Type B pancreatic cell (in vitro differentiated cells): ENCODE data around the gene B2M. TPM values are rescaled to one million over a fixed set of nuclear protein-coding genes. Genes with fewer than 3 reads are reported as not detected.

Experiments
- DNase-seq: peaks from one replicate; pipeline ENCODE4 v3.0.0; 2021; ENCODE audit warnings: mixed read lengths; ENCODE audit not compliant: unreplicated experiment; ENCODE audit errors: extremely low spot score
- H3K27ac Mint-ChIP-seq: 2 replicates; pipeline ENCODE4 v1.8.0; 2021; ENCODE audit warnings: mild to moderate bottlenecking, mixed read lengths
- H3K27me3 Mint-ChIP-seq: 2 replicates; pipeline ENCODE4 v1.8.0; 2021; ENCODE audit warnings: mixed read lengths
- H3K36me3 Mint-ChIP-seq: 2 replicates; pipeline ENCODE4 v1.8.0; 2021; ENCODE audit warnings: mixed read lengths
- H3K4me1 Mint-ChIP-seq: one replicate; pipeline ENCODE4 v1.8.0; 2021; ENCODE audit warnings: mixed read lengths; ENCODE audit not compliant: unreplicated experiment
- H3K4me3 Mint-ChIP-seq: 2 replicates; pipeline ENCODE4 v1.8.0; 2021; ENCODE audit warnings: mild to moderate bottlenecking, mixed read lengths
- H3K9me3 Mint-ChIP-seq: 2 replicates; pipeline ENCODE4 v1.8.0; 2021; ENCODE audit warnings: mixed read lengths
- total RNA-seq: library from RNA; stranded (reverse); gene quantifications from 2 replicates; pipeline ENCODE4 v1.2.1, GENCODE V29; 2021; ENCODE audit warnings: low replicate concordance
- TF ChIP-seq, protein P1 (sequence below): fragments of 200-600 bp; sonication (generic); conservative IDR thresholded peaks from 2 replicates; pipeline ENCODE4 v1.5.0; 2021; ENCODE audit warnings: antibody characterized with exemption, mild to moderate bottlenecking

Gene B2M
- total RNA-seq, 1 donor from 2014 or later, result 400 TPM

DNA sequence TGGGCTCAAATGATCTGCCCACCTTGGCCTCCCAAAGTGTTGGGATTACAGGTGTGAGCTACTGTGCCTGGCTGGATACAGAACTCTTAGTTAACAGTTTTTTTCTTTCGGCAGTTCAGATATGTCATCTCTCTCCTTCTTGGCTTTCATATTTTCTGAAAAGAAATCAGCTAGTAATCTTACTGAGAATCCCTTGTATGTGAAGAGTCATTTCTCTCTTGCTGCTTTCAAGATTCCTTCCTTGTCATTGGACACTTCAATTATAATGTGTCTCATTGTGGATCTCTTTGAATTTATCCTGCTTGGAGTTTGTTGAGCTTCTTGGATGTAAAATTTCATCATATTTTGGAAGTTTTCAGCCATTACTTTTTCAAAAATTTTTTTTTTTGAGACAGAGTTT is 42.0 kb downstream of the B2M start:
- no peak for DNase-seq
- H3K36me3 Mint-ChIP-seq, result no peaks in the 10 kb centered on the region
- peaks cover 5% of the 10 kb centered on the region for H3K9me3 Mint-ChIP-seq
- H3K27ac Mint-ChIP-seq, result no peak overlapping the region
- TF ChIP-seq, protein P1, sequence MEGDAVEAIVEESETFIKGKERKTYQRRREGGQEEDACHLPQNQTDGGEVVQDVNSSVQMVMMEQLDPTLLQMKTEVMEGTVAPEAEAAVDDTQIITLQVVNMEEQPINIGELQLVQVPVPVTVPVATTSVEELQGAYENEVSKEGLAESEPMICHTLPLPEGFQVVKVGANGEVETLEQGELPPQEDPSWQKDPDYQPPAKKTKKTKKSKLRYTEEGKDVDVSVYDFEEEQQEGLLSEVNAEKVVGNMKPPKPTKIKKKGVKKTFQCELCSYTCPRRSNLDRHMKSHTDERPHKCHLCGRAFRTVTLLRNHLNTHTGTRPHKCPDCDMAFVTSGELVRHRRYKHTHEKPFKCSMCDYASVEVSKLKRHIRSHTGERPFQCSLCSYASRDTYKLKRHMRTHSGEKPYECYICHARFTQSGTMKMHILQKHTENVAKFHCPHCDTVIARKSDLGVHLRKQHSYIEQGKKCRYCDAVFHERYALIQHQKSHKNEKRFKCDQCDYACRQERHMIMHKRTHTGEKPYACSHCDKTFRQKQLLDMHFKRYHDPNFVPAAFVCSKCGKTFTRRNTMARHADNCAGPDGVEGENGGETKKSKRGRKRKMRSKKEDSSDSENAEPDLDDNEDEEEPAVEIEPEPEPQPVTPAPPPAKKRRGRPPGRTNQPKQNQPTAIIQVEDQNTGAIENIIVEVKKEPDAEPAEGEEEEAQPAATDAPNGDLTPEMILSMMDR, result no peak
- H3K4me1 Mint-ChIP-seq, result no peaks in the 10 kb centered on the region
- peaks cover 16% of the 10 kb centered on the region for H3K27me3 Mint-ChIP-seq
- H3K4me3 Mint-ChIP-seq, result no peak overlapping the region

DNA sequence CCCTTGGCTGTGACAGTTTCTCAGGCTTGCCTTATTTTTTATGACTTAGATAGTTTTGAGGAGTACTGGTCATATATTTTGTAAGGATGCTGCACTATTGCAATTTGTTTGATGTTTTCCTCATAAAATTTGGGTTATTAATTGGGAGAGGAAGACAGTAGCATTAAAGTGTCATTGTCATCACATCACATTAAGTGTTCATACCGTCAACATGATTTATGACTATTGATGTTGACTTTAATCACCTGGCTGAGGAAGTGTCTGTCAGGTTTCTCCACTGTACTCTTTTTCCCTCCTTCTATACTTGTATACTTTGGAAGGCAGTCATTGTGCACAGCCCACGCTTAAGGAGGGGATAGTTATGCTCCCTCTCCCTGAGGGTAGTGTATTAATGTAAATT is 51.9 kb downstream of the B2M start:
- Mint-ChIP-seq H3K9me3 (no peaks in the 10 kb centered on the region), H3K27me3 (peaks cover 16% of the 10 kb centered on the region), H3K36me3 (no peaks in the 10 kb centered on the region)

DNA sequence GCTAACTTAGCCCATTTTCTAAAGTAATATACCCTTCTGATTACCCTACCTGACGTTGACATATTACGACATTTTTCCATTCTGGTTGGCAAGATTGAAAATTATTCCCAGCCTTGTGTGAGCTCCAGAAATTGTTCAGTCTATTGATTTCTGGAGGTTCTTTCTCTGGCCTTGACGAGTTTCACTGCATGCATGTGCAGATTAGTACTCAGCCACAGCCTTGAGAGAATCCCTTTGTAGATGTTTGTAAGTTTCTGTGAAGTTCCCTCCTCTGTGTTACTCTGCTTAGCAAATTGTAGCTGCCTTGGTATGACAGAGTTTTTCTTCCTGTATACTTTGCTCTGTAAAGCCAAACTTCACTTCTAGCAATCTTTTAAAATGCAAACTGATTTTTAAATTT is 52.5 kb downstream of the B2M start:
- no peak for DNase-seq
- Mint-ChIP-seq H3K9me3 (no peaks in the 10 kb centered on the region), H3K27ac (no peak overlapping the region), H3K4me3 (no peak overlapping the region), H3K36me3 (no peaks in the 10 kb centered on the region), H3K27me3 (peaks cover 12% of the 10 kb centered on the region), H3K4me1 (no peaks in the 10 kb centered on the region)
- TF ChIP-seq, protein P1, result no peak

More for the DNA sequence above, 51.9 kb downstream of the B2M start:
- H3K4me3 Mint-ChIP-seq, result no peak overlapping the region
- H3K27ac Mint-ChIP-seq, result no peak overlapping the region
- no peak for DNase-seq
- no peaks in the 10 kb centered on the region for H3K4me1 Mint-ChIP-seq
- TF ChIP-seq, protein P1, result no peak

DNA sequence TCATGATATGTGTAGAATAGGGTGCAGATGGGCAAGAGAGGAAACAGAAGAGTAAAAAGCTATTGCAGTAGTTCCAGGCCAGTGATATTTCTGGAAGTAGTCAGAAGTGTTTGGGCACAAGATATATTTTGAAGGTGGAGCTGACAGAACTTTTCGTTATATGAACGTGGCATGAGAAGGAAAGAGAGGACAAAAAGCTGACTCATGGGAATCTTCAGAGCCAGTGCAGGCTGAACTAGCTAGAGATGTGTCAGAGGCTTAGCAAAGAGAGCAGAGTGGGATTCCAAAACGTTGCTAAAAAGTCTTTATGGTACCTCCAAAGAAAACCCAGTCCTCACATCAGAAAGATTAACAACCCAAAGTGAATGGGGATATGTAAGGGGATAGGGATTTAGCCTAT is 53.7 kb downstream of the B2M start:
- Mint-ChIP-seq H3K9me3 (peaks cover 2% of the 10 kb centered on the region), H3K27me3 (peaks cover 2% of the 10 kb centered on the region), H3K36me3 (no peaks in the 10 kb centered on the region), H3K4me1 (no peaks in the 10 kb centered on the region), H3K4me3 (no peak overlapping the region), H3K27ac (no peak overlapping the region)
- TF ChIP-seq, protein P1, result no peak
- DNase-seq, result no peak

Other genes starting within 250 kb of the B2M start
- 60.9 and 91.1 TPM in 2 replicates for gene EIF3J, start 174.4 kb upstream of the B2M start, total RNA-seq
- gene SPG11, start 47.9 kb upstream of the B2M start, total RNA-seq, result 75.5 and 80.4 TPM in 2 replicates
- gene PATL2, start 194 bp upstream of the B2M start, total RNA-seq, result 1.0 and 1.2 TPM in 2 replicates
- 24.9 and 30.9 TPM in 2 replicates for gene TRIM69, start 25.0 kb downstream of the B2M start, total RNA-seq
- gene TERB2, start 245.2 kb downstream of the B2M start, total RNA-seq, result not detected in 2 replicates